ENCODE measurements around the gene ACTL10.

DNA sequence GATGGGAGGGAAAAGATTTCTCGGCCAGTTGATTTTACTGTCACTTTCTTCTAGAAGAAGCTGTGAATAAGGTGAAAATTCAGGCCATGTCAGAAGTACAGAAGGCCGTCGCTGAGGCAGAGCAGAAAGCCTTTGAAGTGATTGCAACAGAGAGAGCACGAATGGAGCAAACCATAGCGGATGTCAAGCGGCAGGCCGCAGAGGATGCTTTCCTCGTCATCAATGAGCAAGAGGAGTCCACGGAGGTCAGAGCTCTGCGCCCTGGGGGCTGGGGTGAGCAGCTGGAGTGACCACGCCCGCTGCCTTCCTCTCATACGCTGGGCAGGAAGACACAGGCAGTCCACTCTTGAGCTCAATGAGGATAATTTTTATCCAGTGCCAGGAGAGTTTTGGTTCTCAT lies 26.5 kb upstream of the ACTL10 start:
- TF ChIP-seq, protein P1, sequence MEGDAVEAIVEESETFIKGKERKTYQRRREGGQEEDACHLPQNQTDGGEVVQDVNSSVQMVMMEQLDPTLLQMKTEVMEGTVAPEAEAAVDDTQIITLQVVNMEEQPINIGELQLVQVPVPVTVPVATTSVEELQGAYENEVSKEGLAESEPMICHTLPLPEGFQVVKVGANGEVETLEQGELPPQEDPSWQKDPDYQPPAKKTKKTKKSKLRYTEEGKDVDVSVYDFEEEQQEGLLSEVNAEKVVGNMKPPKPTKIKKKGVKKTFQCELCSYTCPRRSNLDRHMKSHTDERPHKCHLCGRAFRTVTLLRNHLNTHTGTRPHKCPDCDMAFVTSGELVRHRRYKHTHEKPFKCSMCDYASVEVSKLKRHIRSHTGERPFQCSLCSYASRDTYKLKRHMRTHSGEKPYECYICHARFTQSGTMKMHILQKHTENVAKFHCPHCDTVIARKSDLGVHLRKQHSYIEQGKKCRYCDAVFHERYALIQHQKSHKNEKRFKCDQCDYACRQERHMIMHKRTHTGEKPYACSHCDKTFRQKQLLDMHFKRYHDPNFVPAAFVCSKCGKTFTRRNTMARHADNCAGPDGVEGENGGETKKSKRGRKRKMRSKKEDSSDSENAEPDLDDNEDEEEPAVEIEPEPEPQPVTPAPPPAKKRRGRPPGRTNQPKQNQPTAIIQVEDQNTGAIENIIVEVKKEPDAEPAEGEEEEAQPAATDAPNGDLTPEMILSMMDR (IDR thresholded peaks at IDR 0.05), result no peak
- TF ChIP-seq POLR2A (IDR thresholded peaks at IDR 0.05), result no peak
